ENCODE results near the gene SOX21. TPM values are rescaled to one million over a fixed set of nuclear protein-coding genes. Genes with fewer than 3 reads are reported as not detected.

SOX21 gene
- total and polyA plus RNA-seq, 2 of the 8 experiments (the other 6 are each of a cell fraction or from before 2014, with no cell fraction given) = 3.9 TPM

DNA sequence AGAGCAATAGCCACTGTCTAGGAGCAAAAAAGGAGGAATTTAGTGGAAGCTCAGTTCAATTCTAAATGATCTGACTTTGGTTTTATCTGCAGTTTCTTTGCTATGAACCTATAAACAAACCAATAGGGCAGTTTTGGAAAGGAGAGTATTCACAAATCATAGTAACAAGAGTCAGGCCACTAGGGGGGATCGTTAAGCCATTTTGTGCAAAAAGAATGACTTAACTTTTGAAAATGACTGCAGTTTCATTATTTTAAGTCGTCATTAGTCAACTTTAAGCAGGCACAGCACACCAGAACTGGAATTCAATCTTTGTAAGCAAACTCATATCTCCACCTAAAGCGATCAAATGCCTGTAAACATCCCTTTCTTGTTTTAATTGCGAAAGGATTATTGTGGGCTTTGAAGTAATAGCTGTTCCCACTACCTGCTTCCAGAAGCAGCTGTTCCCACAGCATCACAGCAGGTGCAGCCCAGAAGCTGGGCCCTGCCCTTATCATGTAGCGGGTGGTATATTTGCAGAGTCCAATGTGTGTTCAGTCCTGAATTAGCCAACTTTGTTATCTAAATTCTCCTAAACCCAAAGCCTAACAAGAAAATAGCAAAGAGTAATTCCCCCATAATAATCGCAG, 51.5 kb downstream of the SOX21 start (continued):
- TF ChIP-seq KDM5A (IDR thresholded peaks at IDR 0.05; ENCODE audit: low read length) = no peak
- TF ChIP-seq SIN3A (conservative IDR thresholded peaks at IDR 0.05 in 1 of 2, IDR thresholded peaks at IDR 0.05 in 1 of 2; ENCODE audit: low read depth in 1 of 2, low read length in 2 of 2) = no peak

Small RNA genes lying within 50 kb of the gene (small RNA-seq; reads per million reads assigned to genes)
- not detected for gene RN7SL585P (ENCODE audit: insufficient read depth)

Other genes with a start within 250 kb of the SOX21 start
- gene DCT, start 232.9 kb downstream of the SOX21 start, total RNA-seq (2021; fragmentation: NEBNext Ultra II Directional; extraction: Animal tissue kit (Norgen Biotek cat#: 25700)) = not detected in 2 replicates
- gene DCT, start 232.9 kb downstream of the SOX21 start, polyA plus RNA-seq (2011; rRNA removed) = 0.02 TPM in 1 of 2 replicates, not detected in the other
- gene TGDS, start 116.4 kb downstream of the SOX21 start, total RNA-seq (2021; fragmentation: NEBNext Ultra II Directional; extraction: Animal tissue kit (Norgen Biotek cat#: 25700)) = 11.2 and 11.6 TPM in 2 replicates
- 9.1 and 11.8 TPM in 2 replicates for gene TGDS, start 116.4 kb downstream of the SOX21 start, polyA plus RNA-seq (2011; rRNA removed)
- gene GPR180, start 110.7 kb downstream of the SOX21 start, total RNA-seq (2021; fragmentation: NEBNext Ultra II Directional; extraction: Animal tissue kit (Norgen Biotek cat#: 25700)) = 4.7 and 4.8 TPM in 2 replicates
- gene GPR180, start 110.7 kb downstream of the SOX21 start, polyA plus RNA-seq (2011; rRNA removed) = 1.1 and 1.8 TPM in 2 replicates